ENCODE data around the gene TSPAN4.

GRCh38 chr11:823441-824291 is 19.0 kb upstream of the TSPAN4 start:
- TF ChIP-seq, protein P1, sequence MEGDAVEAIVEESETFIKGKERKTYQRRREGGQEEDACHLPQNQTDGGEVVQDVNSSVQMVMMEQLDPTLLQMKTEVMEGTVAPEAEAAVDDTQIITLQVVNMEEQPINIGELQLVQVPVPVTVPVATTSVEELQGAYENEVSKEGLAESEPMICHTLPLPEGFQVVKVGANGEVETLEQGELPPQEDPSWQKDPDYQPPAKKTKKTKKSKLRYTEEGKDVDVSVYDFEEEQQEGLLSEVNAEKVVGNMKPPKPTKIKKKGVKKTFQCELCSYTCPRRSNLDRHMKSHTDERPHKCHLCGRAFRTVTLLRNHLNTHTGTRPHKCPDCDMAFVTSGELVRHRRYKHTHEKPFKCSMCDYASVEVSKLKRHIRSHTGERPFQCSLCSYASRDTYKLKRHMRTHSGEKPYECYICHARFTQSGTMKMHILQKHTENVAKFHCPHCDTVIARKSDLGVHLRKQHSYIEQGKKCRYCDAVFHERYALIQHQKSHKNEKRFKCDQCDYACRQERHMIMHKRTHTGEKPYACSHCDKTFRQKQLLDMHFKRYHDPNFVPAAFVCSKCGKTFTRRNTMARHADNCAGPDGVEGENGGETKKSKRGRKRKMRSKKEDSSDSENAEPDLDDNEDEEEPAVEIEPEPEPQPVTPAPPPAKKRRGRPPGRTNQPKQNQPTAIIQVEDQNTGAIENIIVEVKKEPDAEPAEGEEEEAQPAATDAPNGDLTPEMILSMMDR (IDR thresholded peaks at IDR 0.05; ENCODE audit: borderline replicate concordance, extremely low read depth, low read length, poor library complexity, severe bottlenecking): no peak
- TF ChIP-seq EZH2 (IDR thresholded peaks at IDR 0.05; ENCODE audit: borderline replicate concordance, low read depth, low read length, severe bottlenecking): no peak

Data from DND-41 (cell line).